AG04450 (cell line): ENCODE results near the gene ELP6. TPM values are rescaled to one million over a fixed set of nuclear protein-coding genes. Genes with fewer than 3 reads are reported as not detected.
A peak's percentile ranks its signal among the peaks of the same experiment; 100 is the strongest.

ENCODE experiments used
- CTCF ChIA-PET: fragments of 300-600, 350-600 bp; formaldehyde crosslinking; extraction: SDS; loops from one replicate; lab custom pipeline; 2022; ENCODE audit warnings: antibody characterized with exemption, inconsistent platforms; lab: Charles Lee
- POLR2A ChIA-PET: fragments of 350-600 bp; formaldehyde crosslinking; extraction: SDS; loops from one replicate; lab custom pipeline; 2021; ENCODE audit warnings: antibody characterized with exemption, inconsistent platforms; lab: Yijun Ruan, JAX
- DNase-seq: peaks from one replicate; pipeline ENCODE4 v3.0.0-alpha.2; 2011; ENCODE audit warnings: low read depth, low spot score
- H3K27ac ChIP-seq: one replicate; pipeline ENCODE4 v1.5.1; 2012; ENCODE audit warnings: low read depth, low read length, control low read depth
- H3K27me3 ChIP-seq: one replicate; pipeline ENCODE4 v1.6.0; 2012; ENCODE audit warnings: low read length; ENCODE audit not compliant: control insufficient read depth, insufficient read depth
- H3K4me3 ChIP-seq: 2 replicates; pipeline ENCODE4 v1.5.1; 2011; ENCODE audit warnings: mild to moderate bottlenecking, low read depth, low read length, control low read depth
- H3K9me3 ChIP-seq: 2 replicates; pipeline ENCODE4 v1.5.1; 2012; ENCODE audit warnings: low read length; ENCODE audit not compliant: control insufficient read depth, insufficient read depth
- CTCF ChIP-seq: IDR thresholded peaks from 2 replicates; pipeline ENCODE4 v1.5.1; 2011; ENCODE audit warnings: low read depth, low read length, control low read depth, inconsistent platforms
- polyA plus RNA-seq: library from polyadenylated mRNA; depleted of rRNA; stranded (reverse); fragments of >200 nt; gene quantifications from 2 replicates; pipeline ENCODE4 v1.2.3, GENCODE V29; 2011

Gene ELP6
- polyA plus RNA-seq, 1 experiment, result 40.0 TPM

- Histone ChIP-seq H3K4me3 (no peak overlapping the region), H3K27me3 (peaks cover 2% of the 10 kb centered on the region), H3K27ac (no peak overlapping the region), H3K9me3 (no peaks in the 10 kb centered on the region)
- POLR2A ChIA-PET, result no interaction called here
- TF ChIP-seq CTCF, result no peak
- CTCF ChIA-PET, result interaction anchor here (1.4 to 1.6 kb wide), 2 partner anchors 87 to 263 kb away, joined by 4 to 6 read pairs; no protein-coding TSS in a partner anchor
- DNase-seq, result no peak
Measured at GRCh38 chr3:47525617-47526016, 12.1 kb upstream of the ELP6 start.

- H3K27ac ChIP-seq, result no peak overlapping the region
- H3K9me3 ChIP-seq, result no peaks in the 10 kb centered on the region
- ChIA-PET POLR2A (no interaction called here), CTCF (interaction anchor here (0.6 to 3.5 kb wide), 5 partner anchors 125 to 1572 kb away, joined by 3 to 48 read pairs (median 6); no protein-coding TSS in a partner anchor)
- no peak for TF ChIP-seq CTCF
- H3K4me3 ChIP-seq, result no peak overlapping the region
- H3K27me3 ChIP-seq, result peaks cover 2% of the 10 kb centered on the region
- DNase-seq, result no peak
Measured at GRCh38 chr3:47523310-47524073, 10.0 kb upstream of the ELP6 start.

DNA sequence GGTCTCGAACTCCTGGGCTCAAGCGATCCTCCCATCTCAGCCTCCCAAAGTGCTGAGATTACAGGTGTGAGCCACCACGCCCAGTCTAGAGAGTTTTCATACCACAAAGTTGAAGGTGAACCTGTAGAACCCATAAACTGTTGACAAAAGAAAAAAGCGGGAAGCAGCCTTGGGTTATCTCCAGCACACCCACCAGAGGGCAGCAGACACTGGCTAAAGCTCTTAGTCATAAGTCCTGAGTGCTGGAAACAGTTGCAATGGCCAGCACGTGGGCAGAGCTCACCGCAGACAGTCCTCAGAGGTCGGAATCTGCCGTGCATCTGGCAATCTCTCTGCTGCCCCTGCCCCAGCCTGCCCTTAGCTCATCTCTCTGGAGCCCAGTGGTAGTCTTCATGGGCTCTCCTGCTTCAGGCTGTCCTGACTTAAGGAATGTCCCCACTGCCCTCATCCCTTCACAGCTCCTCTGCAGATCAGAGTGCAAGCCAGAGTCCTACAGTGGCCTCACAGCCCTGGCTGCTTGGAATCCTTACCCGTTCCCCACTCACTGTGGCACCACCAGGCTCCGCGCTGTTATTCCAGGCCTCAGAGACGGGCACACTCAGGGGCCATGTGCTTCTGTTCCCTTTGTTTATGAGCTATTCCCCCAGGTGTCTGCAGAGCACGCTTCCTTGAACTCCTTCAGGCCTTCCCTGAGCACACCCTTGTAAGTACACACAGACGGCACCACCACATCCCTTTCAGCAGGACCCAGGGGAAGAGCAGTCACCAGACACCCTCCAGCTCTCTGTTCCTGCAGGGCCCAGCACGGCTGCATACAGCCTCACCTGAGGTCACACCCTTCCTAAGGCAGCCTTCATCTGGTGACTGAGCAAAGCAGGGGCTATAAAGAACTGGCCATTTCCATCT, 8.8 kb upstream of the ELP6 start:
- DNase-seq, result peak; percentile 82
- Histone ChIP-seq H3K9me3 (no peaks in the 10 kb centered on the region), H3K27me3 (peaks cover 2% of the 10 kb centered on the region), H3K4me3 (no peak overlapping the region), H3K27ac (no peak overlapping the region)
- POLR2A ChIA-PET, result interaction anchor here (0.6 kb wide), 2 partner anchors 279 to 309 kb away, joined by 3 read pairs; no protein-coding TSS in a partner anchor
- peak; percentile 91 for TF ChIP-seq CTCF
- CTCF ChIA-PET, result interaction anchor here (0.5 to 3.5 kb wide), 36 partner anchors 9 to 1233 kb away, joined by 3 to 48 read pairs (median 4); partner anchors contain the start of gene DHX30

GRCh38 chr3:47520756-47521155, 7.2 kb upstream of the ELP6 start:
- ChIA-PET CTCF (interaction anchor here (0.6 to 3.5 kb wide), 13 partner anchors 10 to 720 kb away, joined by 3 to 16 read pairs (median 4); no protein-coding TSS in a partner anchor), POLR2A (no interaction called here)
- DNase-seq, result no peak
- H3K9me3 ChIP-seq, result no peaks in the 10 kb centered on the region
- H3K4me3 ChIP-seq, result no peak overlapping the region
- H3K27ac ChIP-seq, result no peak overlapping the region
- TF ChIP-seq CTCF, result no peak
- H3K27me3 ChIP-seq, result peaks cover 2% of the 10 kb centered on the region
